Type B pancreatic cell (in vitro differentiated cells): ENCODE results near the gene NRM. TPM values are rescaled to one million over a fixed set of nuclear protein-coding genes. Genes with fewer than 3 reads are reported as not detected.

Experiments
- DNase-seq: peaks from one replicate; pipeline ENCODE4 v3.0.0; 2021; ENCODE audit warnings: mixed read lengths; ENCODE audit not compliant: unreplicated experiment; ENCODE audit errors: extremely low spot score
- H3K27ac Mint-ChIP-seq: 2 replicates; pipeline ENCODE4 v1.8.0; 2021; ENCODE audit warnings: mild to moderate bottlenecking, mixed read lengths
- H3K27me3 Mint-ChIP-seq: 2 replicates; pipeline ENCODE4 v1.8.0; 2021; ENCODE audit warnings: mixed read lengths
- H3K36me3 Mint-ChIP-seq: 2 replicates; pipeline ENCODE4 v1.8.0; 2021; ENCODE audit warnings: mixed read lengths
- H3K4me1 Mint-ChIP-seq: one replicate; pipeline ENCODE4 v1.8.0; 2021; ENCODE audit warnings: mixed read lengths; ENCODE audit not compliant: unreplicated experiment
- H3K4me3 Mint-ChIP-seq: 2 replicates; pipeline ENCODE4 v1.8.0; 2021; ENCODE audit warnings: mild to moderate bottlenecking, mixed read lengths
- H3K9me3 Mint-ChIP-seq: 2 replicates; pipeline ENCODE4 v1.8.0; 2021; ENCODE audit warnings: mixed read lengths
- total RNA-seq: library from RNA; stranded (reverse); gene quantifications from 2 replicates; pipeline ENCODE4 v1.2.1, GENCODE V29; 2021; ENCODE audit warnings: low replicate concordance
- TF ChIP-seq, protein P1 (sequence below): fragments of 200-600 bp; sonication (generic); conservative IDR thresholded peaks from 2 replicates; pipeline ENCODE4 v1.5.0; 2021; ENCODE audit warnings: antibody characterized with exemption, mild to moderate bottlenecking

Gene NRM
- total RNA-seq, 1 donor from 2014 or later = 48.9 TPM

DNA sequence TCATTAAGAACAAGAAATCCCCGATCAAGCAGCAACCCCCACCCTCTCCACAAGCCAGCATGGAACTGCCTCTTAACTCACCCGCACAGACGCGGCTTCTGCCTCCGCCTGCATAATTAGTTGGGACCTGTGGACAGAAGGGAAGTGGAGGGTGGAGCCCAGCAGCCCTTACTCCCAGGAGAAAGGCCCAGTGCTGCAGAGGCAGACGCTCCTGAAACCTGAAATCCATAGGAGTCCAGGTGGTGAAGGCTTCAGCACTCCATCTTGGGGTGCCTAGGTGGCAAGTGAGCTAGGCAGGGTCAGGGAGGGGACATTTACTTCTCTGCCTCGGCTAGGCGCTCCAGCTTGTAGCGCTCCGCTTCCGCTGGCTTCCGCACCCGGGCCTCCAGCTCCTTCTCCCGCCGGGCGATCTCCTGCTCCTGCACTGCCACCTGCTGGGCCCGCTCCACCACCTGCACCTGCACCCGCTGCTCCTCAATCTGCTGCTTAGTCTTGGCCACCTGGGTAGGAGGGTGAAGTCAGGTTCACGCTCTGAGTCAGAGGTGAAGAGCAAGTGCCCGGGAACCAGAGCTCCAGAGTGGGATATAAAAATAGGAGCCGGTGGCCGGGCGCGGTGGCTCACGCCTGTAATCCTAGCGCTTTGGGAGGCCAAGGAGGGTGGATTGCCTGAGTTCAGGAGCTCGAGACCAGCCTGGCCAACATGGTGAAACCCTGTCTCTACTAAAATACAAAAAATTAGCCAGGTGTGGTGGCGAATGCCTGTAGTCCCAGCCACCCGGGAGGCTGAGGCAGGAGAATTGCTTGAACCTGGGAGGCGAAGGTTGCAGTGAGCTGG lies 40.0 kb upstream of the NRM start:
- Mint-ChIP-seq H3K9me3 (no peaks in the 10 kb centered on the region), H3K27me3 (no peaks in the 10 kb centered on the region), H3K4me1 (peaks cover 6% of the 10 kb centered on the region), H3K36me3 (peaks cover 12% of the 10 kb centered on the region), H3K4me3 (no peak overlapping the region), H3K27ac (no peak overlapping the region)
- peak; percentile 81 for DNase-seq
- TF ChIP-seq, protein P1, sequence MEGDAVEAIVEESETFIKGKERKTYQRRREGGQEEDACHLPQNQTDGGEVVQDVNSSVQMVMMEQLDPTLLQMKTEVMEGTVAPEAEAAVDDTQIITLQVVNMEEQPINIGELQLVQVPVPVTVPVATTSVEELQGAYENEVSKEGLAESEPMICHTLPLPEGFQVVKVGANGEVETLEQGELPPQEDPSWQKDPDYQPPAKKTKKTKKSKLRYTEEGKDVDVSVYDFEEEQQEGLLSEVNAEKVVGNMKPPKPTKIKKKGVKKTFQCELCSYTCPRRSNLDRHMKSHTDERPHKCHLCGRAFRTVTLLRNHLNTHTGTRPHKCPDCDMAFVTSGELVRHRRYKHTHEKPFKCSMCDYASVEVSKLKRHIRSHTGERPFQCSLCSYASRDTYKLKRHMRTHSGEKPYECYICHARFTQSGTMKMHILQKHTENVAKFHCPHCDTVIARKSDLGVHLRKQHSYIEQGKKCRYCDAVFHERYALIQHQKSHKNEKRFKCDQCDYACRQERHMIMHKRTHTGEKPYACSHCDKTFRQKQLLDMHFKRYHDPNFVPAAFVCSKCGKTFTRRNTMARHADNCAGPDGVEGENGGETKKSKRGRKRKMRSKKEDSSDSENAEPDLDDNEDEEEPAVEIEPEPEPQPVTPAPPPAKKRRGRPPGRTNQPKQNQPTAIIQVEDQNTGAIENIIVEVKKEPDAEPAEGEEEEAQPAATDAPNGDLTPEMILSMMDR = peak; percentile 77

DNA sequence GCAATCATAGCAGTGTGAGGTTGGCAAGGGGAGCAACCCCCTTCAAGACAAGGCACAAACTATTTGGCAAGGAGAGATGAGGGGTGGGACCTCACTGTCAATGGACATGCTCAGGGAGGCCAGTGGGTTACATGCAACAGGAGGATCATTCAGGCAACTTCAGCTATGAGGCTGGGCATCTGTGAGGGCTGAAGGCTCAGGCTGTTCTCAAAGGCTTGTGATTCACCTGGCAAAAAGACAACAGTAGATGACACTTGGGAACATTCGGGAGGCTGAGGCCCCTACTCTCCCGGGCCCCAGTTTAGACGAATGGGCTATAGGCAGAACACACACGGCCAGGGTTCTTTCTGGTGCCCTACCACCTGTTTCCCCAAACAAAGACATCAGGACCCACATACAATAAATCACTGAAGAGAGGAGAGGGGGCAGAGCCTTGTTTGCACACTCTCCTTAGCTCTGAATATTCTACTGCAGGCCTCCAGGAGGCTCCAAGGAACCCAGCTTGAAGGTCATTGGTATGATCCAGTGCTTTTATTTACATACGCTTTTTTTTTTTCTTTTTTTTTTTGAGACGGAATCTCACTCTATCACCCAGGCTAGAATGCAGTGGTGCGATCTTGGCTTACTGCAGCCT lies 37.3 kb upstream of the NRM start:
- TF ChIP-seq, protein P1 = peak; percentile 39
- Mint-ChIP-seq H3K27me3 (no peaks in the 10 kb centered on the region), H3K36me3 (peaks cover 29% of the 10 kb centered on the region), H3K4me1 (peaks cover 11% of the 10 kb centered on the region), H3K27ac (peak overlapping the region; percentile 18), H3K9me3 (no peaks in the 10 kb centered on the region), H3K4me3 (no peak overlapping the region)
- no peak for DNase-seq

DNA sequence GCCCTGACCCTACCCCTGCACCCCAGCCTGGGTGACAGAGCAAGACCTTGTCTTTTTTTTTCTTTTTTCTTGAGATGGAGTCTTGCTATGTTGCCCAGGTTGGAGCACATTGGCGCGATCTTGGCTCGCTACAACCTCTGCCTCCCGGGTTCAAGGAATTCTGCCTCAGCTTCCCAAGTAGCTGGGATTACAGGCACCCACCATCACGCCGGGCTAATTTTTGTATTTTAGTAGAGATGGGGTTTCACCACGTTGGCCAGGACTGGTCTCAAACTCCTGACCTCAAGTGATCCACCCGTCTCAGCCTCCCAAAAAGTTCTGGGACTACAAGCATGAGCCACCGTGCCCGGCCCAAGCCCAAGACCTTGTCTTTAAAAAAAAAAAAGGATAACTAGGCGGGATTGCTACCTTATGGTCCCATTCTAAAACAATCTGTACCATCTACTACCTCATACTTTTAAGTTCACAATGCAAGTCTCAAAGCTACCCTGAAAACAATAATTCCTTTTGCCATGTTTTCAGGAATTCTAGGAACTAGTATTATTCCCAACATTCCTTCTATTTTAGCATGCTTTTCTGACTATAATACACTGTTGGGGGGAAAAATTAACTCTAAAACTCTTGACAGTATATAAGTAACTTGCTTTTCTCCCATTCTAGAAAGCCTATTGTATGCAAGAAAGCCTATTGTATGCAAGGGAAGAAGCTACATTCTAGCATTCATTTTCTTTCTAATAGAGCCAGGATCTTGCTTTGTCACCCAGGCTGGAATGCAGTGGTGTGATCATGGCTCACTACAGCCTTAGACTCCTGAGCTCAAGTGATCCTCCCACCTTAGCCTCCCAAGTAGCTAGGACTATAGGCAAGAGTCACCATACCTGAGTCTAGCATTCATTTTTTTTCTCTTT lies 36.0 kb upstream of the NRM start:
- Mint-ChIP-seq H3K27ac (peak overlapping the region; percentile 47), H3K36me3 (peaks cover 37% of the 10 kb centered on the region), H3K27me3 (peaks cover 3% of the 10 kb centered on the region), H3K9me3 (no peaks in the 10 kb centered on the region), H3K4me1 (peaks cover 16% of the 10 kb centered on the region), H3K4me3 (no peak overlapping the region)
- no peak for DNase-seq
- TF ChIP-seq, protein P1 = no peak

DNA sequence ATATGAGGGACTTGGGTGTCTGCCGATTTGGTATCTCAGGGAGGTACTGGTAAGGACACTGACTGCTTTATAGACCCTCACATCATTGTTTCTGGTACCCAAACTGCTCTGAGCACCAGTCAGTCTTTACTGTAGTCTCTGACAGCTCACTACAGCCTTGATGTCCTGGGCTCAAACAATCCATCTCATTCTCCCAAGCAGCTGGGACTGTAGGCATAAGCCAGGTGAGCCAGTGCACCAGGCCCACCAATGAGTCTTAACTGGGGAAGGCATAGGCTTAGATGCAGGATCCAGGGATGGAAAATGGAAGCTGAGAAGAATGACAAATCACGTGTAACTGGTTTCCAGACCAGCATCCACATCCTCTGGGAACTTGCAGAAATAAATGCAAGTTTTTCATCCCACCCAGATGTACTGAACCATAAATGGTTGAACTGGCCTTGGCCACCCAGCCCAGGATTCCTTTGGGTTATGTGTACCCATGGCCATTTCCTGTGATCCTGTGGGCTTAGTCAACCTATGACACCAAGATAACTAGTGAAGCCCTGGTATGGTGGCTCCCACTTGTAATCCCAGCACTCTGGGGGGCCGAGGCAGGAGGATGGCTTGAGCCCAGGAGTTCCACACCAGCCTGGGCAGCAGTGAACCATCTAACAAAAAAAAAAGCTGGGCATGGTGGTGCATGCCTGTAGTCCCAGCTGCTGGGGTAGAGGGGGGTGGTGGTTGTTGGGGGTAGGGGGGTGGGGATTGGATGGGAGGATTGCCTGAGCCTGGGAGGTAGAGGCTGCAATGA lies 35.1 kb upstream of the NRM start:
- TF ChIP-seq, protein P1 = no peak
- Mint-ChIP-seq H3K4me3 (no peak overlapping the region), H3K9me3 (no peaks in the 10 kb centered on the region), H3K27ac (peak overlapping the region; percentile 62), H3K4me1 (peaks cover 16% of the 10 kb centered on the region), H3K36me3 (peaks cover 44% of the 10 kb centered on the region), H3K27me3 (peaks cover 6% of the 10 kb centered on the region)
- DNase-seq = no peak
